Ectodermal cell (in vitro differentiated cells): Measurements from ENCODE around the gene ZNF12.

ENCODE experiments used
- H3K27ac ChIP-seq: 2 replicates; pipeline ENCODE4 v1.7.0; 2013; ENCODE audit warnings: mild to moderate bottlenecking, low read depth, low read length; ENCODE audit not compliant: insufficient read depth, poor library complexity, severe bottlenecking
- H3K27me3 ChIP-seq: 2 replicates; pipeline ENCODE4 v1.7.0; 2013; ENCODE audit warnings: mild to moderate bottlenecking, low read length; ENCODE audit not compliant: insufficient read depth, control insufficient read depth, poor library complexity, severe bottlenecking
- H3K36me3 ChIP-seq: one replicate; pipeline ENCODE4 v1.7.0; 2013; ENCODE audit warnings: low read length; ENCODE audit not compliant: control insufficient read depth, insufficient read depth
- H3K4me1 ChIP-seq: one replicate; pipeline ENCODE4 v1.7.0; 2013; ENCODE audit warnings: low read length; ENCODE audit not compliant: control insufficient read depth, insufficient read depth
- H3K4me3 ChIP-seq: 2 replicates; pipeline ENCODE4 v1.7.0; 2013; ENCODE audit warnings: low read depth, low read length, control low read depth; ENCODE audit not compliant: insufficient read depth
- H3K9me3 ChIP-seq: 2 replicates; pipeline ENCODE4 v1.7.0; 2013; ENCODE audit warnings: mild to moderate bottlenecking, low read length, moderate library complexity; ENCODE audit not compliant: control insufficient read depth
- WGBS, 2 experiments: methylation state at CpG; one replicate each; pipeline ENCODE4 v1.1.7; 2013; ENCODE audit warnings: missing lambda C conversion rate in 2 of 2; 5-methylcytosine and 5-hydroxymethylcytosine counted together

ZNF12 gene

DNA sequence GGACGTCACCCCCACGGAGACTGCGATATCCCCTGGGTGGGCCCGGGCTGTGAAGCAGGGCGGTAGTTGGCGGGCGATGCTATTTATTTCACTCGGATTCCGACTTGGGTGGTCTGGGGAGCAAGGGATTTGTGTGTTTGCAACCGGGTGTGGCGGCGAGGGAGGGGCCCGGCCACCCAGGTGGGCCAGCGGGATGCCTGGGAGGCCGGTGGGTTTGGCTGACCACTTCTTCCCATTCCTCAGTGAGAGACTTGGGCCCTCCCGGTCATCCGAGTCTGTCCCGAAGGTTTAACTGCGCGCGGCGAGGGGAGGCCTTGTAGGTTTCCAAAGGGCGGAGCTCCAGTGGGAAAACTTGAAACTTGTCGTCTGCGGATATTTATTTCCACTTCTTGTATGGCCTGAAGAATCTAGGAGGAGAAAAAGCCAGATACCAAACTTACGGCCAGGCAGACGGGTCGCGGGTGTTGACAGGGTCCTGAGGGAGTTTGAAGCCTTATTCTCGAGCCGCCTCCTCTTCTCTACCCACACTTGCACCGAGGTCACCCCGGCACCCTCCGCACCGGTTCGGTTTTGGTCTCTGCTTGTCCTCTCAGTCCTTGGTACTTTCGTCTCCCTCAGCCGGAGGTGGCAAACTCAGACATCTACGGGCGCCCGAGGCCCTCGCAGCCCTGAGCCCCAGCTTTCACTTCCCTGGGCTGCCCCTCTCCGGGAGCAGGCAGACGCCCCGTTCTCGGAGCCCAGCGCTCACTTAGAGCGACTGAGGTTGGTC, 51.7 kb downstream of the ZNF12 start:
- no peaks in the 10 kb centered on the region for H3K9me3 ChIP-seq
- peaks cover 11% of the 10 kb centered on the region for H3K36me3 ChIP-seq
- H3K4me3 ChIP-seq = no peak overlapping the region
- H3K27me3 ChIP-seq = no peaks in the 10 kb centered on the region
- no peak overlapping the region for H3K27ac ChIP-seq
- 96 to 97% methylated on average over 48 of the region's 48 CpGs for WGBS, 2 experiments
- peaks cover 9% of the 10 kb centered on the region for H3K4me1 ChIP-seq

DNA sequence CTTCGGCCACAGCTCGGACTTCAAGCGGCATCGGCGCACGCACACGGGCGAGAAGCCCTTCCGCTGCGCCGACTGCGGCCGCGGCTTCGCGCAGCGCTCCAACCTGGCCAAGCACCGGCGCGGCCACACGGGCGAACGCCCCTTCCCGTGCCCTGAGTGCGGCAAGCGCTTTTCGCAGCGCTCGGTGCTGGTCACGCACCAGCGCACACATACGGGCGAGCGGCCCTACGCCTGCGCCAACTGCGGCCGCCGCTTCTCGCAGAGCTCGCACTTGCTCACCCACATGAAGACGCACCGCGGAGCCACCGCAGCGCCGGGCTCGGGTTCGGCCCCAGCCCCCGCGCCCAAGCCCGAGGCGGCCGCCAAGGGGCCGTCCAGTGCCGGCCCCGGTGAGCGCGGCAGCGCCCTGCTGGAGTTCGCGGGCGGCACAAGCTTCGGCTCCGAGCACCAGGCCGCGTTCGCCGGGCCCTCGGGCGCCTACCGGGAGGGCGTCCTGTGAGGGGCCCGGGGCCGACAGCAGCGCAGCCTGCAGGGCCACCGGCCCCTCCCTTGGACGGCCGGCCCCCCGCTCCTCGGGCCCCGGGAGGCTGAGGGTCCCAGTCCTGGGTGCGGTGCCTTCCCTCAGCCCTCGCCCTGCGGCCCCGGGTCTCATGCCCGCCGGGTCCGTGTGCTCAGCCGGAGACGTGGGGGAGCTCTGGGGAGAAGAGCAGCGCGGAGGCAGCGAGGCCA, 52.5 kb downstream of the ZNF12 start:
- peaks cover 11% of the 10 kb centered on the region for H3K36me3 ChIP-seq
- 96 to 97% methylated on average over 94 of the region's 94 CpGs for WGBS, 2 experiments
- H3K4me1 ChIP-seq = peaks cover 8% of the 10 kb centered on the region
- no peak overlapping the region for H3K27ac ChIP-seq
- no peaks in the 10 kb centered on the region for H3K9me3 ChIP-seq
- H3K4me3 ChIP-seq = no peak overlapping the region
- no peaks in the 10 kb centered on the region for H3K27me3 ChIP-seq

DNA sequence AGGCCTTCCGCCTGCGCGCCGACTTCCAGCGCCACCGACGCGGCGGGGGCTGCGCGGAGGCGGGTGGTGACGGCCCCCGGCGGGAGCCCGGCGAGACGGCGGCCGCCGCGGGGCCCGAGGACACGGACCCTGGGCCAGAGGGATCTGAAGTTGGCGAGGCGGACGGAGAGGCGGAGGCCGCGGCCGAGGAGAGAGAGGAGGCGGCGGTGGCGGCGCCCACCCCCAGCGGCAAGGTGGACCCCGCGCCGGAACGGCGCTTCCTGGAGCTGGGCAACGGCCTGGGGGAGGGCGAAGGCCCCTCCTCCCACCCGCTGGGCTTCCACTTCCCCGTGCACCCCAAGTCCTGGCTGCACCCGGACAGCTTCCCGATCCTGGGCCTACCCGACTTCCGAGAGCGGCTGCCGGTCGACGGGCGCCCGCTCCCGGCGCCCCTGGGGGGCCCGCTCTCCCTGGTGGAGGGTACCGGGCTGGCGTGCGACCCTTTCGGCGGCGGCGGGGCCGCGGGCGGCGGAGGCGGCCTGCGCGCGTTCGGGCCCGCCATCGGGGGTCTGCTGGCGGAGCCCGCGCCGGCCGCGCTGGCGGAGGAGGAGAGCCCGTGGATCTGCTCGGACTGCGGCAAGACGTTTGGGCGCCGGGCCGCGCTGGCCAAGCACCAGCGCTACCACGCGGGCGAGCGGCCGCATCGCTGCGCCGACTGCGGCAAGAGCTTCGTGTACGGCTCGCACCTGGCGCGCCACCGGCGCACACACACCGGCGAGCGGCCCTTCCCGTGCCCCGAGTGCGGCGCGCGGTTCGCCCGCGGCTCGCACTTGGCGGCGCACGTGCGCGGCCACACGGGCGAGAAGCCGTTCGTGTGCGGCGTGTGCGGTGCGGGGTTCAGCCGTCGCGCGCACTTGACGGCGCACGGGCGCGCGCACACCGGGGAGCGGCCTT, 53.4 kb downstream of the ZNF12 start:
- 97% methylated on average over 146 of the region's 146 CpGs for WGBS, 2 experiments
- Histone ChIP-seq H3K9me3 (no peaks in the 10 kb centered on the region), H3K27me3 (no peaks in the 10 kb centered on the region), H3K4me3 (no peak overlapping the region), H3K27ac (no peak overlapping the region), H3K4me1 (no peaks in the 10 kb centered on the region), H3K36me3 (peaks cover 11% of the 10 kb centered on the region)

GRCh38 chr7:6652446-6653011, 54.2 kb downstream of the ZNF12 start:
- H3K4me3 ChIP-seq = no peak overlapping the region
- peaks cover 11% of the 10 kb centered on the region for H3K36me3 ChIP-seq
- no peaks in the 10 kb centered on the region for H3K4me1 ChIP-seq
- H3K27ac ChIP-seq = no peak overlapping the region
- no peaks in the 10 kb centered on the region for H3K9me3 ChIP-seq
- no peaks in the 10 kb centered on the region for H3K27me3 ChIP-seq
- 96 to 97% methylated on average over 75 of the region's 75 CpGs for WGBS, 2 experiments

GRCh38 chr7:6651851-6652445, 54.8 kb downstream of the ZNF12 start:
- H3K4me1 ChIP-seq = no peaks in the 10 kb centered on the region
- H3K9me3 ChIP-seq = no peaks in the 10 kb centered on the region
- peaks cover 11% of the 10 kb centered on the region for H3K36me3 ChIP-seq
- H3K27me3 ChIP-seq = no peaks in the 10 kb centered on the region
- no peak overlapping the region for H3K4me3 ChIP-seq
- no peak overlapping the region for H3K27ac ChIP-seq
- 95 to 96% methylated on average over 32 of the region's 32 CpGs for WGBS, 2 experiments

DNA sequence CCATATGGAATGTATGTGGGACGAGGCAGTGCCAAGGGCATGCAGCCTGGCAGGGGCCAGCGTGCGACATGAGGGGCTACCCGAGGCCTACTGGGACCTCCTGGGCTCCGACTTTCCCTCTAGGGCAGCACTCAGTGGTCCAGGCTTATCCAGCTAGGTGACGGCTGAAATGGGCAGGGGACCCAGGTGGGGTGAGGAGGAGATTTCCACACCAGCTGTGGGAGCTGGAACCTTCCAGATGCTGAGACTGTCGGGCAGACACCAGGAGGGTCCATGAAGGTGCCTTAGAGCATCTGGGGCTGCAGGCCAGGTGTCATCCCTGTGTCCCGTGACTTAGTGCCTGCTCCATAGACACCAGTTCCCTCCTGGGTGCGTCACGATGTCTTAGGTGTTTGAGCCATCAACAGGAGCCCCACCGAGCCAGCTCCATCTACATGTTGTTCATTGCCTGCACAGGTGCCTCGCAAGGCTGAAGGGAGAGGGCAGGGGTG, 56.2 kb downstream of the ZNF12 start:
- Histone ChIP-seq H3K9me3 (no peaks in the 10 kb centered on the region), H3K27me3 (no peaks in the 10 kb centered on the region), H3K36me3 (peaks cover 15% of the 10 kb centered on the region), H3K27ac (no peak overlapping the region), H3K4me1 (no peaks in the 10 kb centered on the region), H3K4me3 (no peak overlapping the region)
- 96% methylated on average over 12 of the region's 12 CpGs for WGBS, 2 experiments

DNA sequence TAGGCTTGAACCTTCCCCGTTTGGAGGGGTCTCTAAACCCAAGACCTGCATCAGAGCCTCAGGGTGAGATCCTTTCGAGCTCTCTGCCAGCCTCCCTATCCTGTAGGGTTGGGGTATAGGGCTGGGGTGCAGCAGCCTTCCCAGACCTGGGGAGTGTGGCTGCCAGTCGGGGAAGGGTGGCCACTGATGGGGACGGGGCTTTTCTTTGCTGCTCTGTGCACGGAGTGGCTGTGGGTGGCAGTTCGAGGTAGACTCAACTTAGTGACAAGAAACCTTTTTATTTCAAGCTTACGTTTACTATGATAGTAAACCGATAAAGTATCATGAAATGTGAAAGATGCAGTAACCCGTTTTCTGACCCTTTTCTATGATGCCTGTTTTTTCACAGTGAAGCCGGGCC, 56.7 kb downstream of the ZNF12 start:
- WGBS, 2 experiments = 96% methylated on average over 10 of the region's 10 CpGs
- Histone ChIP-seq H3K27ac (no peak overlapping the region), H3K9me3 (no peaks in the 10 kb centered on the region), H3K4me3 (no peak overlapping the region), H3K36me3 (peaks cover 15% of the 10 kb centered on the region), H3K4me1 (no peaks in the 10 kb centered on the region), H3K27me3 (no peaks in the 10 kb centered on the region)

DNA sequence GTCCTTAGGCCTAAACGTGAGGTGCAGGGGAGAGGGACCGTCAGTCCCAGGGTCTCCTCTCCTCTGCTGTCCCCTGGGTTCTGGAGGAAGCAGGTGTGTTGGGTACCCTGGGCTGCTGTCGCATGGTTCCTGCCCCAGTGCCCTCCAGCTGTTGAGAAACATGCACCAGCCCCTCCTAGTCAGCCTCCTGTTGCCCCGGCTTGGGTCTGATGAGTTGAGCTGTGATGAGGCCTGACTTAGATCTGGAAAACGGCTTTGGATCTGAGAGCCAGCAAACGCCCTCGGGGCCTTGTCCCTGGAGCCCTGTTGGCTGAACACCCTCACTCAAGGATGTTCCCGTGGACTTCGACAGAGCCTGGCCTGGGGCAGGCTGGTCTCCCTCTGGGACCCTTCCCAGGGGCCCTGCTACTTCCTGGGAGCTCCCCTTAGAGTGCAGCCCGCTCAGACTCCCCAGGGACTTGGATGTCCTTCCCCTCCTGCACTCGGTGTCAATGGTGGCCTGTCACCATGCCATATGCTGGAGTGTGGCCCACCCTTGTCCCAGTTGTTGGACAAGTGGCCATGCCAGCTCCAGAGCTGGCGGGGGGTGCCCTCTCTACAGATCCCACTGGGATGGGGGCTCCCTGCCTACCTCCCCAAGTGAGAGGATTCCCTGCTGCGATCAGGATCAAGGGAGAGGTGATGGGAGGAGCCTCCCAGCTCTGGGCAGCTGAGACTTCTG, 57.3 kb downstream of the ZNF12 start:
- no peaks in the 10 kb centered on the region for H3K27me3 ChIP-seq
- no peaks in the 10 kb centered on the region for H3K4me1 ChIP-seq
- H3K4me3 ChIP-seq = no peak overlapping the region
- H3K9me3 ChIP-seq = no peaks in the 10 kb centered on the region
- H3K36me3 ChIP-seq = peaks cover 15% of the 10 kb centered on the region
- WGBS, 2 experiments = 91% methylated on average over 13 of the region's 13 CpGs
- no peak overlapping the region for H3K27ac ChIP-seq

GRCh38 chr7:6648815-6649104, 58.0 kb downstream of the ZNF12 start:
- H3K4me3 ChIP-seq = no peak overlapping the region
- H3K4me1 ChIP-seq = no peaks in the 10 kb centered on the region
- peaks cover 21% of the 10 kb centered on the region for H3K36me3 ChIP-seq
- no peaks in the 10 kb centered on the region for H3K27me3 ChIP-seq
- H3K27ac ChIP-seq = no peak overlapping the region
- WGBS, 2 experiments = 95 to 97% methylated on average over 5 of the region's 5 CpGs
- H3K9me3 ChIP-seq = no peaks in the 10 kb centered on the region
